ENCODE data around the gene PRR15L.

PRR15L gene

DNA sequence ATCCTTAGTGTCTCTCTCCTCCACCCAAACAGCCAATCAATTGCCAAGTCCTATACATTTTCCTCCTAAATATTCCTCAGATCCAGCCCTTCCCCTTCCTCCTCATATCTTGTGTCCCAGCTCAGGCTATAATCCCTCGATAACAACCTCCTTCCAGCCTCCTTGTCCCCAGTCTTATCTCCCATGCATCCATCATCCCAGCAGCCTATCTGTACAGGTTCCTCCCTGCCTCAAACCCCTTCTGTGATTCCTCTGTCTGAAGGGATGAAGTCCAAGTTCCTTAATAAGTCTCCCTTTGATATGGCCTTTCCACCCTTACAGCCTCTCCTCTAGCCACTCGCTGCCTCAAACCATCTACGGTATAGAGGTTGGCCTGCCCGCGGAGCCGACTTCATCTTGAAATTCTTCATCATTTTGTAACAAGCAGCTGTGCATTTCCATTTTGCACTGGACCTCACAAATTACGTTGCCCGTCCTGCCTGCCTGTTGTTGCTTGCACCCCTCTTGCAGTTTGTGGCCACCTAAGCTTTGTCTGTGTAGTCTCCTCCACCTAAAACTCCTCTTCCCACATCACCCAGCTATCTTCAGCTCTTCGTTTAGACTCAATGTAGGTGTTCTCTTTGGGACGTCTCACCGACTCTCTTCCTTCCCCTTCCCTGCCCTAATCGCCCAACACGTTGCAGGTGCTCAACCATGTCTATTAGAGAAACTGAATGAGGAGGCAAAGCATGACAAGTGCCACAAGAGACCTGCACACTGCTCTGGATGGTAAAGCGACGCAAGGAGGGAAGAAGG, 12.4 kb upstream of the PRR15L start:
- H3K4me1 ChIP-seq (ENCODE audit: insufficient read depth, poor library complexity, severe bottlenecking), result peaks cover 21% of the 10 kb centered on the region
- TF ChIP-seq, protein P1, sequence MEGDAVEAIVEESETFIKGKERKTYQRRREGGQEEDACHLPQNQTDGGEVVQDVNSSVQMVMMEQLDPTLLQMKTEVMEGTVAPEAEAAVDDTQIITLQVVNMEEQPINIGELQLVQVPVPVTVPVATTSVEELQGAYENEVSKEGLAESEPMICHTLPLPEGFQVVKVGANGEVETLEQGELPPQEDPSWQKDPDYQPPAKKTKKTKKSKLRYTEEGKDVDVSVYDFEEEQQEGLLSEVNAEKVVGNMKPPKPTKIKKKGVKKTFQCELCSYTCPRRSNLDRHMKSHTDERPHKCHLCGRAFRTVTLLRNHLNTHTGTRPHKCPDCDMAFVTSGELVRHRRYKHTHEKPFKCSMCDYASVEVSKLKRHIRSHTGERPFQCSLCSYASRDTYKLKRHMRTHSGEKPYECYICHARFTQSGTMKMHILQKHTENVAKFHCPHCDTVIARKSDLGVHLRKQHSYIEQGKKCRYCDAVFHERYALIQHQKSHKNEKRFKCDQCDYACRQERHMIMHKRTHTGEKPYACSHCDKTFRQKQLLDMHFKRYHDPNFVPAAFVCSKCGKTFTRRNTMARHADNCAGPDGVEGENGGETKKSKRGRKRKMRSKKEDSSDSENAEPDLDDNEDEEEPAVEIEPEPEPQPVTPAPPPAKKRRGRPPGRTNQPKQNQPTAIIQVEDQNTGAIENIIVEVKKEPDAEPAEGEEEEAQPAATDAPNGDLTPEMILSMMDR (IDR thresholded peaks at IDR 0.05; ENCODE audit: poor library complexity, severe bottlenecking), result no peak
- DNase-seq (ENCODE audit: low spot score), result no peak
- peaks cover 22% of the 10 kb centered on the region for H3K36me3 ChIP-seq (ENCODE audit: low read depth)
- no peaks in the 10 kb centered on the region for H3K9me3 ChIP-seq (ENCODE audit: severe bottlenecking)
- no peak for ATAC-seq (ENCODE audit: low read depth)
- no peak overlapping the region for H3K4me3 ChIP-seq (ENCODE audit: severe bottlenecking)
- H3K27ac ChIP-seq (ENCODE audit: poor library complexity, severe bottlenecking), result peak overlapping the region; percentile 9
- H3K27me3 ChIP-seq (ENCODE audit: insufficient read depth, poor library complexity, severe bottlenecking), result no peaks in the 10 kb centered on the region

DNA sequence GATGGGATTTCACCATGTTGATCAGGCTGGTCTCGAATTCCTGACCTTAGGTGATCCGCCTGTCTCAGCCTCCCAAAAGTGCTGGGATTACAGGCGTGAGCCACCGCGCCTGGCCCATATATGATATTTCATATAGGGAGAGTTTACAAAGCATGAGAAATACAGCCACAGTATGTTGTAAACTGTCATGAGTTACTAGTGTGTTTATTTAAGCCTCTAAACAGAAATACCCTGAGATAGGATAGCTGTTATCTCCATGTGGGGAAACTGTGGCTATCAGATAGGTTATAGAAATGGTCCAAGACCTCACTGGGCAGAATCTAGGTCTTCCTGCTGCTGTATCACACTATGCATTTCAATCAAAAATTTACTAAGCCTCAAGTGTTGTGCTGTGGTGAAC, 11.2 kb upstream of the PRR15L start:
- H3K4me3 ChIP-seq (ENCODE audit: severe bottlenecking), result no peak overlapping the region
- TF ChIP-seq, protein P1 (IDR thresholded peaks at IDR 0.05; ENCODE audit: poor library complexity, severe bottlenecking), result no peak
- H3K36me3 ChIP-seq (ENCODE audit: low read depth), result peaks cover 12% of the 10 kb centered on the region
- H3K27ac ChIP-seq (ENCODE audit: poor library complexity, severe bottlenecking), result peak overlapping the region; percentile 87
- no peaks in the 10 kb centered on the region for H3K9me3 ChIP-seq (ENCODE audit: severe bottlenecking)
- H3K27me3 ChIP-seq (ENCODE audit: insufficient read depth, poor library complexity, severe bottlenecking), result no peaks in the 10 kb centered on the region
- ATAC-seq (ENCODE audit: low read depth) (no peak), DNase-seq (ENCODE audit: low spot score) (no peak)
- peaks cover 21% of the 10 kb centered on the region for H3K4me1 ChIP-seq (ENCODE audit: insufficient read depth, poor library complexity, severe bottlenecking)

DNA sequence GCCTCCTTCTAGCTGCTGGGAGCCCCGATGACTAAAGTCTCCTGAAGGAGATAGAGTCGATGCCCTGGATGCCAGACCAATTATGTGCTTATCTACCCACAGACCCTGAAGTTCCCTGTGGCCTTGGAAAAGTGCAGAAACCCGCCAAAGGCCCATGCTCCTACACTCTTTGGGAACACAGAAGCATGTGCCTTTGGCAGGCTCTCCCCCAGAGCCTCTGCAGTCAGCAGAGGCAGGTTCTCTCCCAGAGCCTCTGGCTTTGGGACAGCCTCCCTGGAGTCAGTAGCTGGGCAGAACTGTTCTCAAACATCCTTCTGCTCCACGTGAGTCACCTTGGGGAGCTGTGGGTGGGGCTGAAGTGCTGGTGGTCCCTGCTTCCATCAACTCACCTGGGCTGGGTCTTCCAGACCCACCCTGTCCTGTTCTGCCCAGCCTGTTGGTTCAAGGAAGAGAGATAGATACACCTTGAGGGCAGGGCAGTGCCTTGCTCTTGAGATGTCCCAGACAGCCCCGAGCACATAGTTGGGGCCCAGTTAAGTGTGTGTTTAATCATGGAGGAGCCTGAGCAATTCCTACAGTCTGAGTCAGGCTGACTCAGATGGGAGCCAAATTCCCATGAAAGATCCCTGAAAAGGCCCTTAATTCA, 10.0 kb upstream of the PRR15L start:
- Histone ChIP-seq H3K4me1 (ENCODE audit: insufficient read depth, poor library complexity, severe bottlenecking) (peaks cover 21% of the 10 kb centered on the region), H3K27ac (ENCODE audit: poor library complexity, severe bottlenecking) (peak overlapping the region; percentile 87), H3K36me3 (ENCODE audit: low read depth) (peaks cover under 1% of the 10 kb centered on the region; the same call in 1 of the 2 replicates), H3K4me3 (ENCODE audit: severe bottlenecking) (no peak overlapping the region), H3K27me3 (ENCODE audit: insufficient read depth, poor library complexity, severe bottlenecking) (no peaks in the 10 kb centered on the region), H3K9me3 (ENCODE audit: severe bottlenecking) (no peaks in the 10 kb centered on the region)
- DNase-seq (ENCODE audit: low spot score), result peak; percentile 80
- TF ChIP-seq, protein P1 (IDR thresholded peaks at IDR 0.05; ENCODE audit: poor library complexity, severe bottlenecking), result no peak
- peak; percentile 69 for ATAC-seq (ENCODE audit: low read depth)

DNA sequence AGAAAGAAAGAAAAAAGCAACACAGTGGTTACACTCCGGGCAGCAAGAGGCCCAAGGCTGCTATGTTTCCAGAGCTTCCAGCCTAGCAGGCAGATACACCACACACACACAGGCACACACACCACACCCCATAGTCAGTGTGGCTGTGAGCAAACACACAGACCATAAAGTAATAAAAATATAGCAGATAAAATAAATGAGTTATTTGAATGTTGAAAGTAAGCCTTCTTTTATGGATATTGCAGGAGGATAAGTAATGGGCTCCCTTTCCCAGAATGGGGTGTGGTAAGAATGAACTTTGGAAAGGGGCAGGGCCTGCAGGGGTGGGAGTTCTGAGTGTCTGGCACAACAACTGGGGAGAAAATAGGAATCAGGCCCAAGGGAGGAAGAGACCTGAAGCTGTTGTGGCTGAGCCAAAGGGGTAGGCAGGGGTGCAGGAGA, 8.4 kb upstream of the PRR15L start:
- H3K4me3 ChIP-seq (ENCODE audit: severe bottlenecking), result no peak overlapping the region

More for the DNA sequence above, 8.4 kb upstream of the PRR15L start:
- Histone ChIP-seq H3K4me1 (ENCODE audit: insufficient read depth, poor library complexity, severe bottlenecking) (peaks cover 16% of the 10 kb centered on the region), H3K27ac (ENCODE audit: poor library complexity, severe bottlenecking) (peak overlapping the region; percentile 87), H3K9me3 (ENCODE audit: severe bottlenecking) (no peaks in the 10 kb centered on the region), H3K36me3 (ENCODE audit: low read depth) (no peaks in the 10 kb centered on the region), H3K27me3 (ENCODE audit: insufficient read depth, poor library complexity, severe bottlenecking) (no peaks in the 10 kb centered on the region)
- DNase-seq (ENCODE audit: low spot score), result no peak
- no peak for ATAC-seq (ENCODE audit: low read depth)
- TF ChIP-seq, protein P1 (IDR thresholded peaks at IDR 0.05; ENCODE audit: poor library complexity, severe bottlenecking), result no peak
